Stomach (tissue), 9 donors: ENCODE data around the gene STAC2. TPM values are rescaled to one million over a fixed set of nuclear protein-coding genes. Genes with fewer than 3 reads are reported as not detected.
A peak's percentile ranks its signal among the peaks of the same experiment; 100 is the strongest.
"Not testable (repeated sequence)": the region's sequence is repeated elsewhere in the genome, so short reads cannot be mapped to it uniquely, and the experiment has no call there.

Experiments used
- DNase-seq, 2 donors: peaks; one replicate each; pipeline versions ENCODE4 v3.0.0 to v3.0.0-alpha.2; 2013 to 2019
- H3K27ac ChIP-seq, 5 donors: fragments of 200-600 bp in 4 of 5; sonication (generic) in 4 of 5; one replicate each; pipeline ENCODE4 v1.5.1; 2013 to 2019; ENCODE audit warnings: mild to moderate bottlenecking in 1 of 5, moderate library complexity in 1 of 5
- H3K27me3 ChIP-seq, 3 donors: fragments of 200-600 bp; sonication (generic); one replicate each; pipeline ENCODE4 v1.5.1; 2017 to 2019; ENCODE audit warnings: mixed run types in 1 of 3
- H3K36me3 ChIP-seq, 4 donors: fragments of 200-600 bp; sonication (generic); 1 replicate in 3 of 4; 2 replicates in 1 of 4; pipeline ENCODE4 v1.5.1; 2016 to 2019
- H3K4me1 ChIP-seq, 4 donors: fragments of 200-600 bp; sonication (generic); one replicate each; pipeline ENCODE4 v1.5.1; 2016 to 2019
- H3K4me3 ChIP-seq, 4 donors: fragments of 200-600 bp; sonication (generic) in 3 of 4; one replicate each; pipeline ENCODE4 v1.5.1; 2016 to 2019; ENCODE audit warnings: mild to moderate bottlenecking in 1 of 4
- H3K9me3 ChIP-seq, 4 donors: fragments of 200-600 bp; sonication (generic); one replicate each; pipeline ENCODE4 v1.5.1; 2016 to 2019
- EP300 ChIP-seq: sonication (generic); formaldehyde crosslinking; IDR thresholded peaks from one replicate; pipeline ENCODE4 v1.6.1; 2017; ENCODE audit warnings: antibody characterized with exemption
- POLR2A ChIP-seq, 4 donors: fragments of 450-650 bp; IDR thresholded peaks; one replicate each; pipeline ENCODE4 v1.6.1; 2016; ENCODE audit warnings: antibody characterized with exemption in 4 of 4, control low read depth in 2 of 4, mild to moderate bottlenecking in 1 of 4, moderate library complexity in 1 of 4
- POLR2AphosphoS5 ChIP-seq, 3 donors: sonication (generic); formaldehyde crosslinking; IDR thresholded peaks; one replicate each; pipeline ENCODE4 v1.6.1; 2016; ENCODE audit warnings: antibody characterized with exemption in 3 of 3
- WGBS, 5 donors: extraction: QIAGEN DNeasy Blood & Tissue Kit in 3 of 5; methylation state at CpG; one replicate each; pipeline versions ENCODE4 v1.1.5 to v1.1.7; 2013 to 2018; 5-methylcytosine and 5-hydroxymethylcytosine counted together
- intact Hi-C: fragments of 100-400 bp; cut with DNase I; formaldehyde crosslinking; loops from one replicate; pipeline ENCODE4 v1.15.1; 2023; ENCODE audit warnings: low total_unique reads
- polyA plus RNA-seq, 3 donors: library from polyadenylated mRNA; stranded (reverse); fragments of 200-250 nt; gene quantifications; one replicate each; pipeline ENCODE4 v1.2.3, GENCODE V29; 2013
- total RNA-seq, 5 donors: library from RNA; depleted of rRNA; stranded (reverse); fragments of >200 nt; gene quantifications; one replicate each; pipeline versions ENCODE4 v1.1.0 to v1.2.3, GENCODE V29; 2014 to 2016
- TF ChIP-seq, protein P1 (sequence below), 7 experiments: fragments of 450-650 bp in 4 of 7; fragments of 200-600 bp in 3 of 7; sonication (generic) in 3 of 7; IDR thresholded peaks; one replicate each; pipeline ENCODE4 v1.5.1; 2016 to 2019; ENCODE audit warnings: antibody characterized with exemption in 7 of 7, control low read depth in 2 of 7, mild to moderate bottlenecking in 1 of 7
- donor health status: healthy with polysubstance abuse.
- donor health status: Bipolar disorder and iron deficiency.
- donor health status: healthy.

Gene STAC2
- total and polyA plus RNA-seq, 8 donors: under 0.01 to 0.20 (median 0.15) TPM; not detected in 5

DNA sequence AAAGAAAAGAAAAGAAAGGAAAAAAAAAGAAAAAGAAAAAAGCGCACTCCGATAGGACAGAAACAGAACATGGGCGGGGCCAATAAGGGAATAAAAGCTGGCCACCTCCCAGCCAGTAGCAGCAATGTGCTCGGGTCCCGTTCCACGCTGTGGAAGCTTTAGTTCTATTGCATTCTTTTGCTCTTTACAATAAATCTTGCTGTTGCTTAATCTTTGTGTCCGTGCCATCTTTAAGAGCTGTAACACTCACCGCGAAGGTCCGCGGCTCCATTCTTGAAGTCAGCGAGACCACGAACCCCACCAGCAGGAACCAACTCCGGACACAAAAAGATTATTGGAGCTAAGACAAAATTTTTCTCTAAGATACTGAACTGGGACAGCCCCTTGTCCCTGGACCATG, 56.6 kb downstream of the STAC2 start:
- no peak overlapping the region for H3K4me3 ChIP-seq
- intact Hi-C loops: no loop called here

DNA sequence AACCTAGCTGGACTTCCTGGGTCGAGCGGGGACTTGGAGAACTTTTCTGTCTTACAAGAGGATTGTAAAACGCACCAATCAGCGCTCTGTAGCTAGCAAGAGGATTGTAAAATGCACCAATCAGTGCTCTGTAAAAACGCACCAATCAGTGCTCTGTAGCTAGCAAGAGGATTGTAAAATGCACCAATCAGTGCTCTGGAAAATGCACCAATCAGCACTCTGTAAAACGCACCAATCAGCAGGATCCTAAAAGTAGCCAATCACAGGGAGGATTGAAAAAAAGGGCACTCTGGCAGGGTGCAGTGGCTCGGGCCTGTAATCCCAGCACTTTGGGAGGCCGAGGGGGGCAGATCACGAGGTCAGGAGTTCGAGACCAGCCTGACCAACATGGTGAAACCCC, 57.2 kb downstream of the STAC2 start:
- H3K27ac ChIP-seq, intact Hi-C loops, H3K9me3 ChIP-seq, H3K36me3 ChIP-seq, H3K4me3 ChIP-seq, DNase-seq: not testable (repeated sequence)
- 93 to 98% (median 95%) methylated on average over 10 of the region's 10 CpGs for WGBS, 5 donors
- Histone ChIP-seq H3K4me1 (peaks cover 17 to 41% (median 31%) of the 10 kb centered on the region in 4 donors), H3K27me3 (peaks cover 0 to 10% (median 6%) of the 10 kb centered on the region in 3 donors)

More for the DNA sequence above, 56.6 kb downstream of the STAC2 start:
- Histone ChIP-seq H3K36me3 (no peaks in the 10 kb centered on the region), H3K27ac (no peak overlapping the region), H3K4me1 (peaks cover 14 to 37% (median 26%) of the 10 kb centered on the region in 4 donors), H3K27me3 (peaks cover 0 to 10% (median 6%) of the 10 kb centered on the region in 3 donors), H3K9me3 (no peaks in the 10 kb centered on the region)
- TF ChIP-seq EP300 (no peak), POLR2A (IDR thresholded peaks at IDR 0.05) (no peak), POLR2AphosphoS5 (IDR thresholded peaks at IDR 0.05) (no peak)
- TF ChIP-seq, protein P1, sequence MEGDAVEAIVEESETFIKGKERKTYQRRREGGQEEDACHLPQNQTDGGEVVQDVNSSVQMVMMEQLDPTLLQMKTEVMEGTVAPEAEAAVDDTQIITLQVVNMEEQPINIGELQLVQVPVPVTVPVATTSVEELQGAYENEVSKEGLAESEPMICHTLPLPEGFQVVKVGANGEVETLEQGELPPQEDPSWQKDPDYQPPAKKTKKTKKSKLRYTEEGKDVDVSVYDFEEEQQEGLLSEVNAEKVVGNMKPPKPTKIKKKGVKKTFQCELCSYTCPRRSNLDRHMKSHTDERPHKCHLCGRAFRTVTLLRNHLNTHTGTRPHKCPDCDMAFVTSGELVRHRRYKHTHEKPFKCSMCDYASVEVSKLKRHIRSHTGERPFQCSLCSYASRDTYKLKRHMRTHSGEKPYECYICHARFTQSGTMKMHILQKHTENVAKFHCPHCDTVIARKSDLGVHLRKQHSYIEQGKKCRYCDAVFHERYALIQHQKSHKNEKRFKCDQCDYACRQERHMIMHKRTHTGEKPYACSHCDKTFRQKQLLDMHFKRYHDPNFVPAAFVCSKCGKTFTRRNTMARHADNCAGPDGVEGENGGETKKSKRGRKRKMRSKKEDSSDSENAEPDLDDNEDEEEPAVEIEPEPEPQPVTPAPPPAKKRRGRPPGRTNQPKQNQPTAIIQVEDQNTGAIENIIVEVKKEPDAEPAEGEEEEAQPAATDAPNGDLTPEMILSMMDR (IDR thresholded peaks at IDR 0.05): no peak
- WGBS, 5 donors: 82 to 89% (median 85%) methylated on average over 14 of the region's 14 CpGs
- DNase-seq: no peak

DNA sequence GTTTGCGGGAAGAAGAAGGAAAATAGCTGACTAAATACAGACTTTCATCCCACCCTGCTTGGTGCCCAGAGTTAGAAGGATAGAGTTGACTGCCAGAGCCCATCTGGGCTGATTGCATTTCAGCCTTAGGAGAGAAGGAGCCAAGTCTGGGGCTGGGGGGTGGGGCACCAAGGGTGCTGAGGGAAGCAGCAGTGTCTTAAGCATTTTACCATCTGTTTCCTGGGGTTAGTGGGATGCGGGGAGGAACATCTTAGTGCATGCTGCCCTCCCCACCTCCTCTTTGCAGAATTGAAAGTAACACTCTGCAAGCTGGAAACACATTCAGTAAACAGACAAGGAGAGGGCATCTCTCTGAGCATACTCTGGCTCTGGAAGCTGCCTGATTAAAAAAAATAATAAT, 58.3 kb downstream of the STAC2 start:
- Histone ChIP-seq H3K27me3 (peaks cover 0 to 10% (median 6%) of the 10 kb centered on the region in 3 donors), H3K4me3 (no peak overlapping the region), H3K36me3 (no peaks in the 10 kb centered on the region), H3K4me1 (peaks cover 17 to 41% (median 31%) of the 10 kb centered on the region in 4 donors), H3K27ac (no peak overlapping the region), H3K9me3 (no peaks in the 10 kb centered on the region)
- peak in 1 of 2 donors; percentile 43 for DNase-seq
- intact Hi-C loops: no loop called here
- TF ChIP-seq EP300: no peak
- no peak for TF ChIP-seq POLR2AphosphoS5 (IDR thresholded peaks at IDR 0.05)
- no peak for TF ChIP-seq POLR2A (IDR thresholded peaks at IDR 0.05)
- TF ChIP-seq, protein P1 (IDR thresholded peaks at IDR 0.05): no peak
- WGBS, 5 donors: 40 to 54% (median 43%) methylated on average over 2 of the region's 2 CpGs

DNA sequence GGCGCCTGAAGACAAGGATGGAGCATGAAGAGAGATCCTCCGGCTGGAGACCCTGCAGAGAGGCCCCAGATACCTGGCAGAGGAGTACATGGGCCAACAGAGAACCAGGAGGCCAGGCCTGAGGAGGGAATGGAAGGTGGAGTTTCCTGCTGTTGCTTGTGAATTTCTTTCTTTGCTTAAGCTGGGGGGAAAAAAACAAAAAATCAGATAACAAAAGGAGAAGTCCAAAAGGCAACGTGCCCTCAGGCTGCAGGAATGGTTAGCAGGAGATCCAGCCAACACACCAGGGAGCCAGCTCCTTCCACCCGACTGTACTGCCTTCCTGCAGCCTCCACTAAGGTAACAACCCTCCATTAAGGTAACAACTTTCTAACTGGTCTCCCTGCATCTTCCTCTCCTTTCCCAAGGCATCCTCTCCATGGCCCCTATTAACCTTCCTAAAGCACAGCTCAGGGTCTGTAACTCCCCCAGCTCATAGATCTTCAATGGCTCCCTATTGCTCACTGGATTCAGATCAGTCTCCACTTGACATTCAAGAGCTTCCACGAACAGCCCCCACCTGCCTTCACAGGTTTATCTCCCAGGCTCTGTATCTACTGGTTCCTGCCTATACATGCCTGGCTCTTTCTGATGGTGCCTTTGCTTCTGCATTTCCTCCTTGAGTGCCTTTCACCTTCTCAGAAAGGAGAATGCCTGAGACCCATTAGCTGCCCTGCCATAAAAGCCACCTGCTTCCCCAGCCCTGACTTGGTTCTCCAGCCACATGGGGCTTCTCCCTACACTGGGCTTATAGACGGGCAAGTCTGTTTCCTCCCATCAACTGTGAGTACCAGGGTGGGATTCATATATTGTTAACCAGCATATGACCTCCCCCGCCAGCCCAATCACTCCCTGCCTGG, 59.1 kb downstream of the STAC2 start:
- 53 to 59% (median 56%) methylated on average over 7 of the region's 7 CpGs for WGBS, 5 donors
- Histone ChIP-seq H3K36me3 (no peaks in the 10 kb centered on the region), H3K27ac (no peak overlapping the region), H3K27me3 (peaks cover 0 to 10% (median 6%) of the 10 kb centered on the region in 3 donors), H3K4me3 (no peak overlapping the region), H3K9me3 (no peaks in the 10 kb centered on the region), H3K4me1 (peaks cover 17 to 41% (median 31%) of the 10 kb centered on the region in 4 donors)
- TF ChIP-seq, protein P1 (IDR thresholded peaks at IDR 0.05): no peak
- TF ChIP-seq POLR2A (IDR thresholded peaks at IDR 0.05) (no peak), EP300 (no peak), POLR2AphosphoS5 (IDR thresholded peaks at IDR 0.05) (no peak)
- intact Hi-C loops: no loop called here
- DNase-seq: peak in 1 of 2 donors; percentile 3
